ENCODE measurements around the gene ZBTB7C.

DNA sequence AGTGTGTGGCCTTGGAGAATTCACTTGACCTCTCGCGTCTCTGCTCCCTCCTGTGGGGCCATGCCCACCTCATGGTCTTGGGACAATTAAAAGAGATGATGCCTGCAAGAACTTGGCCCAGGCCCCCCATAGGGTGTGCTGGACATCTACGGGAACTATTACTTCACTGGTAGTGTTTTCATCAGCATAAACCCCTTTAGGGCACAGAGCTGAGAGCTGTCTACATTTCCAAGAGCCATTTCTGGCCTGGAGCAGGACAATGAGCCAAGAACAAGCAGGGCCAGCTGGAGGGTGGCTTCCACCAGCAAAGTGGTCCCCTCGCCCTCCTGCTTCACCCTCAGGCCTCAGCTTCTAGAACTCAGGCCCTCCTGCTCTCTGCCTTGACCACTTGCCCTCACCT lies 232.3 kb downstream of the ZBTB7C start:
- TF ChIP-seq, protein P1, sequence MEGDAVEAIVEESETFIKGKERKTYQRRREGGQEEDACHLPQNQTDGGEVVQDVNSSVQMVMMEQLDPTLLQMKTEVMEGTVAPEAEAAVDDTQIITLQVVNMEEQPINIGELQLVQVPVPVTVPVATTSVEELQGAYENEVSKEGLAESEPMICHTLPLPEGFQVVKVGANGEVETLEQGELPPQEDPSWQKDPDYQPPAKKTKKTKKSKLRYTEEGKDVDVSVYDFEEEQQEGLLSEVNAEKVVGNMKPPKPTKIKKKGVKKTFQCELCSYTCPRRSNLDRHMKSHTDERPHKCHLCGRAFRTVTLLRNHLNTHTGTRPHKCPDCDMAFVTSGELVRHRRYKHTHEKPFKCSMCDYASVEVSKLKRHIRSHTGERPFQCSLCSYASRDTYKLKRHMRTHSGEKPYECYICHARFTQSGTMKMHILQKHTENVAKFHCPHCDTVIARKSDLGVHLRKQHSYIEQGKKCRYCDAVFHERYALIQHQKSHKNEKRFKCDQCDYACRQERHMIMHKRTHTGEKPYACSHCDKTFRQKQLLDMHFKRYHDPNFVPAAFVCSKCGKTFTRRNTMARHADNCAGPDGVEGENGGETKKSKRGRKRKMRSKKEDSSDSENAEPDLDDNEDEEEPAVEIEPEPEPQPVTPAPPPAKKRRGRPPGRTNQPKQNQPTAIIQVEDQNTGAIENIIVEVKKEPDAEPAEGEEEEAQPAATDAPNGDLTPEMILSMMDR (IDR thresholded peaks at IDR 0.05) = no peak
- no peak for TF ChIP-seq EP300 (IDR thresholded peaks at IDR 0.05)
